Muscle of arm (tissue), 12 donors: ENCODE data around the gene PATL2. TPM values are rescaled to one million over a fixed set of nuclear protein-coding genes. Genes with fewer than 3 reads are reported as not detected.
"Not testable (repeated sequence)": the region's sequence is repeated elsewhere in the genome, so short reads cannot be mapped to it uniquely, and the experiment has no call there.

Source experiments
- DNase-seq: peaks from one replicate; pipeline ENCODE4 v3.0.0-alpha.2; 2013
- polyA plus RNA-seq, 12 donors: library from polyadenylated mRNA; unstranded; fragments of 120-200 nt; gene quantifications; one replicate each; pipeline ENCODE4 v1.2.1, GENCODE V29; 2013; ENCODE audit not compliant: insufficient read length in 12 of 12

The PATL2 gene
- polyA plus RNA-seq, 12 donors, result 0.50 to 2.5 (median 0.75) TPM; not detected in 2

DNA sequence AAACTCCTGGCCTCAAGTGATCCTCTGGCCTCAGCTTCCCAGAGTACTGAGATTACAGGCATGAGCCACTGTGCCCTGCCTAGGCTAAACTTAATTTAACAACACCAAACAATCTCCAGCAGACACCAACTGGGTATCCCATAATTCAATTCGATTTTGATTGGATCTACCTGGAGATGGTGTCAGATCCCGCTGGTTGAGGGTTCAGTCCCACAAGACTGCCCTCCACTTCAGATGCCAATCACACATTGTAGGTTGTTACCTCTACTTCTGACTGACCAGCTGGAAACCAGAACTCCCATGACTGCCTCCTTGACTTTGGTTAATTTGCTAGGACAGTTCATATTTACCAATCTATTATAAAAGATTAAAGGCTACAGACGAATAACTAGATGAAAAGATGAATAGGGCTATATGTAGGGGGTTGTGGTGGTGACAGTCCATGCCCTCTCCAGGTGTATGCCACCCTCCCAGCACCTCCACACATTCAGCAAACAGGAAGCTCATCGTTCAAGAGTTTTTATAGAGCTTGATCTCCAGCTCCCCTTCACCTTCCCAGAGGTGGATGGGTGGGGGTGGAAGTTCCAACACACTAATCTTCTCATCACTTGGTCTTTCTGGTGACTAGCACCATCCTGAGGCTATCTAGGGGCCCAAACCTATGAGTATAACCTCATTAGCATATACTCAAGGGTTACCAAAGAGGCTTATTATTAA lies 9.5 kb upstream of the PATL2 start:
- DNase-seq, result no peak

DNA sequence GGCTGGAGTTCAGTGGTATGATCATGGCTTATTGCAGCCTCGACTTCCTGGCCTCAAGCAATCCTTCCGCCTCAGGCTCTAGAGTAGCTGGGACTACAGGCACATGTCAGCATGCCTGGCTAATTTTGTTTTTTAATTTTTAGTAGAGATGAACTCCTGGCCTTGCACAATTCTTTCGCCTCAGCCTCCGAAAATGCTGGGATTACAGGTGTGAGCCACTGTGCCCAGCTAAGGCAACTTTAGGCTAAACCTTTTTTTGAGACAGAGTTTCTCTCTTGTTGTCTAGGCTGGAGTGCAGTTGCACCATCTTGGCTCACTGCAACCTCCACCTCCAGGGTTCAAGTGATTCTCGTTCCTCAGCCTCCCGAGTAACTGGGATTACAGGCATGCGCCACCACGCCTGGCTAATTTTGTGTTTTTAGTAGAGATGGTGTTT lies 8.9 kb upstream of the PATL2 start:
- DNase-seq, result not testable (repeated sequence)

DNA sequence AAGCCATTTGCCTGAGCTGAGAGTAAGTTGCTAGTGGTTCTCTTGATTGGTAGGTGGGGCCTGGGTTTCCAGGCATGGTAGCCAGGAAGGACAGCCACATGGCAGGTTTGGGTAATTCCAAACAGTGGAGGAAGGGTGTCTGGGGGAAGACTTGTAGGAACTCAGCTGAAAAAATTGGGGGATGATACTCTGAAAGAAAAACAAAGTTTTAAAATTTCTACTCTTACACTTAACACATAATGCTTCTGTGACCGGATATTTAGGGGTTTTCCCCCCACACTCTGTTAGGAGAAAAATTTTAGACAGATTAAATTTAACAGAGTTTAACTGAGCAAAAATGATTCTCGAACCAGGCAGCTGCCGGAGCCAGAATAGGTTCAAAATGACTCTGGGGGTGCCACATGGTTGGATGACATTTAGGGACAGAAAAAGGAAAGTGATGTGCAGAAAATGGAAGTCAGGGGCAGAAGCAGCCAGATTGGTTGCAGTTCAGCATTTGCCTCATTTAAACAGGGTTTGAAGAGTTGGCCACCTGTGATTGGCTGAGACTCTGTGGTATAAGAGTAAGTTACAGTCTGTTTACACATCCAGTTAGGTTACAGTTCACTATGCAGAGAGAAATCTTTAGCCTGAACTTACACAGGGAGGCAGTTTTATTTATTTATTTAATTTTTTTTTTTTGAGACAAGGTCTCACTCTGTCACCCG lies 8.3 kb upstream of the PATL2 start:
- no peak for DNase-seq

DNA sequence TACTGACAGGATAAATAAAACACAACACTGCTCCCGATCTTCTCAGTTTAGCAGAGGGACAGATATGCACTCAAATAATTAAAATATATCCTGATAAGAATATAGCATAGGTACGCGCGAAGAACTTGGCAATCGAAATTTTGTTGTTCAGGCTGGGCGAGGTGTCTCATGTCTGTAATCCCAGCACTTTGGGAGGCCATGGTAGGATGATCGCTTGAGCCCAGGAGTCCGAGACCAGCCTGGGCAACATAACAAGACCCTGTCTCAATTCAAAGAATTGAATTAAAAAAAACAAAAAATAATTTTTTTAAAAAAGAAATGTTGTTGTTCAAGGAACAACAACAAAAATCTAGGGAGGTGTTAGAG lies 7.8 kb upstream of the PATL2 start:
- no peak for DNase-seq

DNA sequence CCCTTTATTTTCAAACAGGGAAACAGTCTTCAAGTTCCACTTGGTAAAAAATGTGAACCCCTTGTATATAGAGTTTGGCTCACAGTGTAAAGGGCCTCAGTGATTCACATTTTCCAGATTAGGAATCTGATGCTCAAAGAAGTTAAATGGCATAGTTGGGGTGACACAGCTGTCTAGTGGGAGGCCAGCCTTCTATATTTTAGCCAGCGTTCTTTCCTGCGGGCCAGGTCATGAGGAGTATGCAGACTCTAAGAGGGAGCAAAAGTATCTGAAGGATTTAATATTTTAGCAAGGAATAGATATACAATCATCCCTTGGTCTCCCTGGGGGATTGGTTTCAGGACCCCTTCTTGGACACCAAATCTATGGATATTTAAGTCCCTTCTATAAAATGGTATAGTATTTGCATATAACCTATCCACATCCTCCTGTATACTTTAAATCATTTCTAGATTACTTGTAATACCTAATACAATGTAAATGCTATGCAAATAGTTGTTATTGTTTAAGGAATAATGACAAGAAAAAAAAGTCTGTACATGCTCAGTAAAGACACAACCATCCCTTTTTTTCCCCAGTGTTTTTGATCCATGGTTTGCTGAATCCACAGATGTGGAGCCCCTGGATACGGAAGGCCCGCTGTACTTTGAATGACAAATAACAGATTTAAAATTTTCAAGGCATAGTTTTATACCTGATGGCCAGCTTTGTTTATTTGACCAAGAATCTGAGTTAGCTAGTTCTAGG lies 7.2 kb upstream of the PATL2 start:
- DNase-seq, result no peak

DNA sequence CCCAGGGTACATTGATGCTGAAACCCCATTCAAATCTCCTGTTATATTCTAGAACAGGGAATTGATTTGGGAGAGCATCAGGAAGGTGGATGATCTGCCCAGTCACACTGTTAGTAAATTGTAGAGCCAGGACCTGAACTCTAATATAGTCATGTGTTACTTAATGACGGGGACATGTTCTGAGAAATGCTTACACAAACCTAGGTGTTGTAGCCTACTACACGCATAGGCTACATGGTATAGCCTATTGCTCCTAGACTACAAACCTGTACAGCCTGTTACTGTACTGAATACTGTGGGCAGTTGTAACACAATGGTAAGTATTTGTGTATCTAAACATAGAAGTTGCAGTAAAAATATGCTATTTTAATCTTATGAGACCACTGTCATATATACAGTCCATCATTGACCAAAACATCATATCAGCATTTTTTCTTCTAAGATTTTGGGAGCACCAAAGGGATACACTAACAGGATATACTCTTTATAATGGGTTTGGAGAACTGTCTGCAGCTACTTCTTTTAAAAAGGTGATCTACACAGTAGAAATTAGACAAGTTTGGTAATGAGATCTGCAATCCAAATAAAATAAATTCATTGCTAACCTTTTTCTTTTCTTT lies 6.0 kb upstream of the PATL2 start:
- DNase-seq, result no peak

DNA sequence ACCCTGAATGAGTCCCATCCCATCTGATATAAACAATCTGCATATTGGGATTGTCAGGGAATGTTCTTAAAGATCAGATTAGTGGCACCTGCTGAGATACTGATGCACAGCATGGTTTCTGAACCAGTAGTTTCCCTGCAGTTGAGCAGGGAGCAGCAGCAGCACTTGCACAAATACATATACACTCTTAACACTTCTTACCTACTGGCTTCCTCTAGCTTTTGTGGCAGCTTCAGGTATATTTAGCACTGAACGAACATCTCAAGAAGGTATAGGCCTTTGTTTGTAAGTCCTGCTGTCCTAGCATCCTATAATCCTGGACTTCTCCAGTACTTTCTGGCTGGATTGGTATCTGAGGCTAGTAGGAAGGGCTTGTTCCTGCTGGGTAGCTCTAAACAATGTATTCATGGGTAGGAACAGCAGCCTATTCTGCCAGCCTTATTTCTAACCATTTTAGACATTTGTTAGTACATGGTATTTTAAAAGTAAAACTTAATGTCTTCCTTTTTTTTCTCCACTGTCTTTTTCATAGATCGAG lies 4.7 kb upstream of the PATL2 start:
- DNase-seq, result no peak

DNA sequence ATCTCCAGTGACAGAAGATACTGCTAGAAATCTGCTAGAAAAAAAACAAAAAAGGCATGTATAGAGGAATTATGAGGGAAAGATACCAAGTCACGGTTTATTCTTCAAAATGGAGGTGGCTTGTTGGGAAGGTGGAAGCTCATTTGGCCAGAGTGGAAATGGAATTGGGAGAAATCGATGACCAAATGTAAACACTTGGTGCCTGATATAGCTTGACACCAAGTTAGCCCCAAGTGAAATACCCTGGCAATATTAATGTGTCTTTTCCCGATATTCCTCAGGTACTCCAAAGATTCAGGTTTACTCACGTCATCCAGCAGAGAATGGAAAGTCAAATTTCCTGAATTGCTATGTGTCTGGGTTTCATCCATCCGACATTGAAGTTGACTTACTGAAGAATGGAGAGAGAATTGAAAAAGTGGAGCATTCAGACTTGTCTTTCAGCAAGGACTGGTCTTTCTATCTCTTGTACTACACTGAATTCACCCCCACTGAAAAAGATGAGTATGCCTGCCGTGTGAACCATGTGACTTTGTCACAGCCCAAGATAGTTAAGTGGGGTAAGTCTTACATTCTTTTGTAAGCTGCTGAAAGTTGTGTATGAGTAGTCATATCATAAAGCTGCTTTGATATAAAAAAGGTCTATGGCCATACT lies 4.1 kb upstream of the PATL2 start:
- no peak for DNase-seq

DNA sequence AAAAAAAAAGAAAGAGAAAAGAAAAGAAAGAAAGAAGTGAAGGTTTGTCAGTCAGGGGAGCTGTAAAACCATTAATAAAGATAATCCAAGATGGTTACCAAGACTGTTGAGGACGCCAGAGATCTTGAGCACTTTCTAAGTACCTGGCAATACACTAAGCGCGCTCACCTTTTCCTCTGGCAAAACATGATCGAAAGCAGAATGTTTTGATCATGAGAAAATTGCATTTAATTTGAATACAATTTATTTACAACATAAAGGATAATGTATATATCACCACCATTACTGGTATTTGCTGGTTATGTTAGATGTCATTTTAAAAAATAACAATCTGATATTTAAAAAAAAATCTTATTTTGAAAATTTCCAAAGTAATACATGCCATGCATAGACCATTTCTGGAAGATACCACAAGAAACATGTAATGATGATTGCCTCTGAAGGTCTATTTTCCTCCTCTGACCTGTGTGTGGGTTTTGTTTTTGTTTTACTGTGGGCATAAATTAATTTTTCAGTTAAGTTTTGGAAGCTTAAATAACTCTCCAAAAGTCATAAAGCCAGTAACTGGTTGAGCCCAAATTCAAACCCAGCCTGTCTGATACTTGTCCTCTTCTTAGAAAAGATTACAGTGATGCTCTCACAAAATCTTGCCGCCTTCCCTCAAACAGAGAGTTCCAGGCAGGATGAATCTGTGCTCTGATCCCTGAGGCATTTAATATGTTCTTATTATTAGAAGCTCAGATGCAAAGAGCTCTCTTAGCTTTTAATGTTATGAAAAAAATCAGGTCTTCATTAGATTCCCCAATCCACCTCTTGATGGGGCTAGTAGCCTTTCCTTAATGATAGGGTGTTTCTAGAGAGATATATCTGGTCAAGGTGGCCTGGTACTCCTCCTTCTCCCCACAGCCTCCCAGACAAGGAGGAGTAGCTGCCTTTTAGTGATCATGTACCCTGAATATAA lies 2.2 kb upstream of the PATL2 start:
- DNase-seq, result no peak

DNA sequence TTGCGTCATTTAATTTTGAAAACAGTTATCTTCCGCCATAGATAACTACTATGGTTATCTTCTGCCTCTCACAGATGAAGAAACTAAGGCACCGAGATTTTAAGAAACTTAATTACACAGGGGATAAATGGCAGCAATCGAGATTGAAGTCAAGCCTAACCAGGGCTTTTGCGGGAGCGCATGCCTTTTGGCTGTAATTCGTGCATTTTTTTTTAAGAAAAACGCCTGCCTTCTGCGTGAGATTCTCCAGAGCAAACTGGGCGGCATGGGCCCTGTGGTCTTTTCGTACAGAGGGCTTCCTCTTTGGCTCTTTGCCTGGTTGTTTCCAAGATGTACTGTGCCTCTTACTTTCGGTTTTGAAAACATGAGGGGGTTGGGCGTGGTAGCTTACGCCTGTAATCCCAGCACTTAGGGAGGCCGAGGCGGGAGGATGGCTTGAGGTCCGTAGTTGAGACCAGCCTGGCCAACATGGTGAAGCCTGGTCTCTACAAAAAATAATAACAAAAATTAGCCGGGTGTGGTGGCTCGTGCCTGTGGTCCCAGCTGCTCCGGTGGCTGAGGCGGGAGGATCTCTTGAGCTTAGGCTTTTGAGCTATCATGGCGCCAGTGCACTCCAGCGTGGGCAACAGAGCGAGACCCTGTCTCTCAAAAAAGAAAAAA lies 1.4 kb upstream of the PATL2 start:
- peak; percentile 81 for DNase-seq

DNA sequence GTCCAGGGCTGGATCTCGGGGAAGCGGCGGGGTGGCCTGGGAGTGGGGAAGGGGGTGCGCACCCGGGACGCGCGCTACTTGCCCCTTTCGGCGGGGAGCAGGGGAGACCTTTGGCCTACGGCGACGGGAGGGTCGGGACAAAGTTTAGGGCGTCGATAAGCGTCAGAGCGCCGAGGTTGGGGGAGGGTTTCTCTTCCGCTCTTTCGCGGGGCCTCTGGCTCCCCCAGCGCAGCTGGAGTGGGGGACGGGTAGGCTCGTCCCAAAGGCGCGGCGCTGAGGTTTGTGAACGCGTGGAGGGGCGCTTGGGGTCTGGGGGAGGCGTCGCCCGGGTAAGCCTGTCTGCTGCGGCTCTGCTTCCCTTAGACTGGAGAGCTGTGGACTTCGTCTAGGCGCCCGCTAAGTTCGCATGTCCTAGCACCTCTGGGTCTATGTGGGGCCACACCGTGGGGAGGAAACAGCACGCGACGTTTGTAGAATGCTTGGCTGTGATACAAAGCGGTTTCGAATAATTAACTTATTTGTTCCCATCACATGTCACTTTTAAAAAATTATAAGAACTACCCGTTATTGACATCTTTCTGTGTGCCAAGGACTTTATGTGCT lies 721 bp upstream of the PATL2 start:
- DNase-seq, result peak; percentile 75

DNA sequence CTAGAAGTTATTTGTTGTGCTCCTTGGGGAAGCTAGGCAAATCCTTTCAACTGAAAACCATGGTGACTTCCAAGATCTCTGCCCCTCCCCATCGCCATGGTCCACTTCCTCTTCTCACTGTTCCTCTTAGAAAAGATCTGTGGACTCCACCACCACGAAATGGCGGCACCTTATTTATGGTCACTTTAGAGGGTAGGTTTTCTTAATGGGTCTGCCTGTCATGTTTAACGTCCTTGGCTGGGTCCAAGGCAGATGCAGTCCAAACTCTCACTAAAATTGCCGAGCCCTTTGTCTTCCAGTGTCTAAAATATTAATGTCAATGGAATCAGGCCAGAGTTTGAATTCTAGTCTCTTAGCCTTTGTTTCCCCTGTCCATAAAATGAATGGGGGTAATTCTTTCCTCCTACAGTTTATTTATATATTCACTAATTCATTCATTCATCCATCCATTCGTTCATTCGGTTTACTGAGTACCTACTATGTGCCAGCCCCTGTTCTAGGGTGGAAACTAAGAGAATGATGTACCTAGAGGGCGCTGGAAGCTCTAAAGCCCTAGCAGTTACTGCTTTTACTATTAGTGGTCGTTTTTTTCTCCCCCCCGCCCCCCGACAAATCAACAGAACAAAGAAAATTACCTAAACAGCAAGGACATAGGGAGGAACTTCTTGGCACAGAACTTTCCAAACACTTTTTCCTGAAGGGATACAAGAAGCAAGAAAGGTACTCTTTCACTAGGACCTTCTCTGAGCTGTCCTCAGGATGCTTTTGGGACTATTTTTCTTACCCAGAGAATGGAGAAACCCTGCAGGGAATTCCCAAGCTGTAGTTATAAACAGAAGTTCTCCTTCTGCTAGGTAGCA lies 657 bp downstream of the PATL2 start:
- DNase-seq, result peak; percentile 48

DNA sequence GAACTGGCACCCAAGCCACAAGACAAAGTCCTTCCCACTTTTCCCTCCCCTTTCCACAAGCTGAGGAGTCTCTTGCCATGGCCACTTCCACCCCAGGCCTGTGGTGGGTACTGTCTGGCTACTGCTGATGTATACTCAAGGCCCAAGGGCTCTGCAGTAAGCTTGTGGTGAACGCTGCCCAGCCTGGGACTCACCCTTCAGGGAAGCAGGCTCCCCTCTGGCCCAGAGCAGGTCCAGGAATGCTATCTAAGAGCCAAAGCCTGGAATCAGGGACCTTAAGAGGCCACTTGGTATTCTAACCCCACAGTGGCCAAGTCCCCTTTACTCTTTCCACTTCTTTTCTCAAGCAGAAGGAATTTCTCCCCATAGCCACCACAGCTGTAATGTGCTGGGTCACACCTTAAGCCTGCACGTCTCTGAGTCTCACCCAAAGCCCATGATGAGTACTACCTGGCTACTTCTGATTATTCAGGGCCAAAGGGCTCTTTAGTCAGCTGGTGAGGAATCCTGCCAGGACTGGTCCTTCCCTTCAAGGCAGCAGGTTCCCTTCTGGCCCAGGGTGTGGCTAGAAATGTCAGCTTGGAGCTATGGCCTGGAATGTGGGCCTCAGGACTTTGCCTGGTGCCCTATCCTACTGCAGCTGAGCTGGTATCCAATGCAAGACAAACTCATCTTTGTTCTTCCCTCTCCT lies 4.0 kb downstream of the PATL2 start:
- no peak for DNase-seq

DNA sequence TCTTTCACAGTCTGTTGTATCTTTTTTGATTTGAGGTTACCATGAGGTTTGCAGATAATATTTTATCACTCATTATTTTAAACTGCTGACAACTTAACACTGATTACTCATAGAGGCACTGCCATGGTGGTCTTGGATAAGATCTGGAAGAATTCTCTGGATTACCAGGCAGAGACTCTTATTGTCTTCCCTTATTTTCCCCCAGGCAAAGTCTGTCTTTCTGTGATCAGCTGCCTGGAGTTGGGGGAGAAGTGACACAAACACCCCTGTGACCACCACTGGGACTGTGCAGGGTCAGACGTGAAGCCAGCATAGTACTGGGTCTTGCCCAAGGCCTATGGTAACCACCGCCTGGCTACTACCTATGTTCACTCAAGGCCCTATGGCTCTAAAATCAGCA lies 4.7 kb downstream of the PATL2 start:
- DNase-seq, result no peak

DNA sequence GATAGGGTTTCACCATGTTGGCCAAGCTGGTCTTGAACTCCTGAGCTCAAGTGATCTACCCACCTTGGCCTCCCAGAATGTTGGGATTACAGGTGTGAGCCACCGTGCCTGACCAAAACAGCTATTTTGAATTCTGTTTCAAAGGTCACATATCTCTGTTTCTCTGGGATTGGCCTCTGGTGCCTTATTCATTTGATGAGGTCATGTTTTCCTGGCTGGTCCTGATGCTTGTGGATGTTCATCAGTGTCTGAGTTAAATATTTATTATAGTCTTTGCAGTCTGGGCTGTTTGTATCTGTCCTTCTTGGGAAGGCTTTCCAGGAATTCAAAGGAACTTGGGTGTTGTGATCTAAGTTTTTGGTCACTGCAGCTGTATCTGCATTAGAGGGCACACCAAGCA lies 5.1 kb downstream of the PATL2 start:
- no peak for DNase-seq

DNA sequence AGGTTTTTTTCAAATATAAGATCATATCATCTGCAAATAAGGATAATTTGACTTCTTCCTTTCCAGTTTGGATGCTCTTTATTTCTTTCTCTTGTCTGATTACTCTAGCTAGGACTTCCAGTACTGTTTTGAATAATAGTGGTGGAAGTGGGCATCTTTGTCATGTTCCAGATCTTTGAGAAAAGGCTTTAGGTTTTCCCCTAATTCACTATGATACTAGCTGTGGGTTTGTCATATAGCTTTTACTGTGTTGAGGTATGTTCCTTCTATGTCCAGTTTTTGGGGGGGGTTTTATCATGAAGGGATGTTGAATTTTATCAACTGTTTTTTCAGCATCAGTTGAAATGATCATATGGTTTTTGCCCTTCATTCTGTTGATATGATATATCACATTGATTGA lies 10.4 kb downstream of the PATL2 start:
- DNase-seq, result not testable (repeated sequence)

DNA sequence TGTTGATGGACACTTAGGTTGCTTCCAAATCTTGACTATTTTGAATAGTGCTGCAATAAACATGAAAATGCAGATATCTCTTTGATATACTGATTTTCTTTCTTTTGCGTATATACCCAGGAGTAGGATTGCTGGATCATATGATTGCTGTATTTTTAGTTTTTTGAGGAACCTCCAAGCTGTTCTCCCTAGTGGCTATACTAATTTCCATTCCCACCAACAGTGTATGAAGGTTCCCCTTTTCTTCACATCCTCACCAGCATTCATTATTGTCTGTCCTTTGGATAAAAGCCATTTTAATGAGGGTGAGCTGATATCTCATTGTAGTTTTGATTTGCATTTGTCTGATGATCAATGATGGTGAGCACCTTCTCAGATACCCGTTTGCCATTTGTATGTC lies 12.5 kb downstream of the PATL2 start:
- DNase-seq, result no peak

DNA sequence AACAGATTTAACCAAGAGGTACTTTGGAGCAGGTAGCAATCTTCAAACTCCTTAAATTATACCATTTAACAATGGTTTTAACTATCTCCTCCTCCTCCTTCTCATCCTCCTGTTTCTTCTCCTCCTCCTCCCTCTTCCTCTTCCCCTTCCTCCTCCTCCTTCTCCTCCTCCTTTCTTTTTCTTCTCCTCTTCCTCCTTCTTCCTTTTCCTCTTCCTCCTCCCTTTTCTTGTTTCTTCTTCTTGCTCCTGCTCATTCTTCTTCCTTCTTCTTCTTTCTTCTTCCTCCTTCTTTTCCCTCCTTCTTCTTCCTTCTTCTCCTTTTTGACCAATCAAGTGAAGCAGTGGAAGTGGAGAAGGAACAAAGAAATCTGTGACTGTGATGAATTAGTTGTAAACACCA lies 14.1 kb downstream of the PATL2 start:
- no peak for DNase-seq
